GM21825 (cell line): ENCODE measurements around the gene SPIB.
"Not testable (repeated sequence)": the region's sequence is repeated elsewhere in the genome, so short reads cannot be mapped to it uniquely, and the experiment has no call there.

Experiments used
- ATAC-seq: cut with Tn5 transposase; IDR thresholded peaks from one replicate; pipeline ENCODE4 v1.9.1; 2021; ENCODE audit warnings: mild to moderate bottlenecking, moderate library complexity; ENCODE audit not compliant: unreplicated experiment

SPIB gene

DNA sequence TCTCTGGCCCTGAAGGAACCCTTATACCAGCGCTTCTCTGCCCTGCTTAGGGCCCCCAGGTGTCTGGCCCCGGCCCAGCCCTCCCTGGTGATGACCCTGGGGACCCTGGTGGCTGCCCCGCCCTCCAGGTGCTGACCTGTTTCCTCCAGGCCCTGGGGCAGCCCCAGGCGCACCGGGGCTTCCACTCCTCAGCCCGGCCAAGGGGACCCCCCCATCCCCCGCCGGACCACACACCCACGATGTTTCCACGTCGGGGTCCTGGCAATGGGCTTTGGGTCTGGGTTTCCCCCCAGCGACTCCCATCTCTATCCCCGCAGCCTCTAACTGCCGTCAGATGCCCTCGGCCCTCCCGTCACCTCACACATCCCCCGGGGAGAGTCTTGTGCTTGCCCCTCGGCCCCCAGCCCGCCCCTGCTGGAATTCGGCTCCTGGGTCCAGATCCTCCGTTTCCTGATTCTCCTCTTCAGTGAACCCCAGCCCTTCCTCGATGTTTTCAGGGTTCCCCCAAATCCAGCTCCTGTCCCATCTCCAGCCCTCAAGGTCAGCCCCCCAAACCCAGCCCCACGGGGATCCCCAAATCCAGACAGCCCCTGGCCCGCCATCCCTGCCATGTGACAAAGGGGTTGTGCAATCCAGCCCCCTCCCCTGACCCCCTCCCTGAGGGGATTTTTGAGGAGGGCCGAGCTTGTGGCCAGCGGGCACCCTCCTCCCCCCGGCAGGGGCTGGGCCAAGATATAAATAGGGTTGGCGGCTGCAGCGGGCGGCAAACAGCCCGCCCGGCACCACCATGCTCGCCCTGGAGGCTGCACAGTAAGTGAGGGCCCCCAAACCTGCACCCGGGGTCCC lies at the start of gene SPIB:
SPIB (plus strand) TSS at position 763 of the 846 bp plus-strand sequence; CDS start at position 788, 25 bp downstream.
- ATAC-seq = no peak

DNA sequence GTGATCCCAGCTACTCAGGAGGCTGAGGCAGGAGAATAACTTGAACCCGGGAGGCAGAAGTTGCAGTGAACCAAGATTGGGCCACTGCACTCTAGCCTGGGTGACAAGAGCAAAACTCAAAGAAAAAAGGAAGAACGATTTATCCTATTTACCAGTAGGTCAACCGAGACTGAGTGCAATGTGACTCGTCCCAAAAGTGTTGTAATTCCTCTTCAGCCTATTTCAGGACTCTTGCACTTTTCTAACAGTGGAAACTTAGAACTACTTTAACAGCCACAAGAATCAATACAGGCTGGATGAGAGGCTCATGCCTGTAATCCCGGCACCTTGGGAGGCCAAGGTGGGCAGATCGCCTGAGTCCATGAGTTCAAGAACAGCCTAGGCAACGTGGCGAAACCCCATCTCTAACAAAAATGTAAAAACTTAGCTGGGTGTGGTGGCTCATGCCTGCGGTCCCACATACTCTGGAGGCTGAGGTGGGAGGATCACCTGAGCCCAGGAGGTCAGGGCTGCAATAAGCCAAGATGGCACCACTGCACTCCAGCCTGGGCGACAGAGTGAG lies 46.7 kb upstream of the SPIB start:
- no peak for ATAC-seq

DNA sequence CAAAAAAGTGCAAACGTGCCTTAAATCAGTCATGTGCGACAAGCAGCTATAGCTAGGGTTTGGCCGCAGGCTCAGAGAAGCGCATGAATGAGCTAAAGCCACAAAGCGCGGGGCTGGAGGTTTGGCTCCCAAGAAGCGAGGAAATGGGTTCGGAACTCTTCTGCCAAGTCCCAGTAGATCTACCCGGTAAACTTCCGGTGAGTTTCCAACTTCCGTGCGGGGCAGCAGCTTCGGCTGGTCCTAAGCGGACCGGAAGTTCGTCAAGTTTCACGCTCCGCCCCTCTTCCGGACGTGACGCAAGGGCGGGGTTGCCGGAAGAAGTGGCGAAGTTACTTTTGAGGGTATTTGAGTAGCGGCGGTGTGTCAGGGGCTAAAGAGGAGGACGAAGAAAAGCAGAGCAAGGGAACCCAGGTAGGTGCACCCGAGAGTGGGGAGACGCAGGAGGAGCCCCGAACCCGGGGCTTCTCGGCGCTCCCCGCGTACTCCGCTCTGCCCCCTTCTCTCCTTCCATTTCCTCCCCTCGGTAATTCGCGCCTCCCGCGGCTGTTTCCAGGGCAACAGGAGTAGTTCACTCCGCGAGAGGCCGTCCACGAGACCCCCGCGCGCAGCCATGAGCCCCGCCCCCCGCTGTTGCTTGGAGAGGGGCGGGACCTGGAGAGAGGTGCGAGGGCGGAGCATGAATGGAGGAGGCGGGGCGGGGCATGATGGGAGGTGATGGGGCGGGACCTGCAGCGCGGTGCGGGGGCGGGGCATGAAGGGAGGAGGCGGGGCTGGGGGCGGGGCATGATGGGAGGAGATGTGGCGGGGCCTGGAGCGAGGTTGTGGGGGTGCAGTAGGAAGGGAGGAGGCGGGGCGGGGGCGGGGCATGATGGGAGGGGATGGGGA lies 42.3 kb upstream of the SPIB start, which contains the start of gene NR1H2:
NR1H2 (plus strand) TSS at position 292 of the 885 bp plus-strand sequence. CDS start 1,149 bp downstream, outside the sequence.
- ATAC-seq = peak; percentile 74

DNA sequence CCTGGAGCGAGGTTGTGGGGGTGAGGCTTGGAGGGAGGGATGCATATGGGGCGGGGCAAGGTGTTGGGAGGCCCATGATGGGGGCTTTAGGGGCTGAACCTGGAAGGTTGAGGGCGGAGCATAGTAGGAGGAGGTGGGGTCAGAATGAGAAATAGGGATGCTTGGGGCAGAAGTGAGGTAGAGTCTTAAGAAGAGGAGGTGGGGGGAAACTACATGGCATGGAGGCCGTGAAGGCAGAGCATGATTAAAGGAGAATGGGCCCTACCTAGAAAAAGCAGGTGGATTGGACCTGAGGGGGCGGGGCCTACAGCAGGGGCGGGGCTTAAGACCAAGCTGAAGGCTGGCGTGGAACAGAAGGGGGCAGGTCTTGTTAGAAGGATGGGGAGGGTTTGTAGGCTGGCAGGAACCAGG lies 41.7 kb upstream of the SPIB start:
- ATAC-seq = no peak

DNA sequence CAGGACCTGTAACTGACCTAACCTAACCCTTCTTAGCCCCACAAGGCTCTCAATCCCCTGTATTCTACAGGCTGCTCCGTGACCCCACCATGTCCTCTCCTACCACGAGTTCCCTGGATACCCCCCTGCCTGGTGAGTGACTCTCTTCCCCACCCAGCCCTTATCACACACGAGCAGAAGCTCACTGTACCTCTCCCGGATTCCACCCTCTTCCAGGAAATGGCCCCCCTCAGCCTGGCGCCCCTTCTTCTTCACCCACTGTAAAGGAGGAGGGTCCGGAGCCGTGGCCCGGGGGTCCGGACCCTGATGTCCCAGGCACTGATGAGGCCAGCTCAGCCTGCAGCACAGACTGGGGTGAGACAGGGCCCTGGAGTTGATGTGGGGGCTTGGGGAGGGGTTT lies 41.2 kb upstream of the SPIB start:
- no peak for ATAC-seq

DNA sequence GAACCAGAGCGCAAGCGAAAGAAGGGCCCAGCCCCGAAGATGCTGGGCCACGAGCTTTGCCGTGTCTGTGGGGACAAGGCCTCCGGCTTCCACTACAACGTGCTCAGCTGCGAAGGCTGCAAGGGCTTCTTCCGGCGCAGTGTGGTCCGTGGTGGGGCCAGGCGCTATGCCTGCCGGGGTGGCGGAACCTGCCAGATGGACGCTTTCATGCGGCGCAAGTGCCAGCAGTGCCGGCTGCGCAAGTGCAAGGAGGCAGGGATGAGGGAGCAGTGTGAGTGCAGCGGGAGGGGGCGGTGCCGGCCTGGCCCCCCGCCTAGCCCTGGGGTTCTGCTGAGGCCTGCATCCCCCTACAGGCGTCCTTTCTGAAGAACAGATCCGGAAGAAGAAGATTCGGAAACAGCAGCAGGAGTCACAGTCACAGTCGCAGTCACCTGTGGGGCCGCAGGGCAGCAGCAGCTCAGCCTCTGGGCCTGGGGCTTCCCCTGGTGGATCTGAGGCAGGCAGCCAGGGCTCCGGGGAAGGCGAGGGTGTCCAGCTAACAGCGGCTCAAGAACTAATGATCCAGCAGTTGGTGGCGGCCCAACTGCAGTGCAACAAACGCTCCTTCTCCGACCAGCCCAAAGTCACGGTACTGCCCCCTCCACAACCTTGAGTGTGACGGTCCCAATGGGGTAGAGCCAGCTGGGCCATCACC lies 40.4 kb upstream of the SPIB start:
- ATAC-seq = no peak

DNA sequence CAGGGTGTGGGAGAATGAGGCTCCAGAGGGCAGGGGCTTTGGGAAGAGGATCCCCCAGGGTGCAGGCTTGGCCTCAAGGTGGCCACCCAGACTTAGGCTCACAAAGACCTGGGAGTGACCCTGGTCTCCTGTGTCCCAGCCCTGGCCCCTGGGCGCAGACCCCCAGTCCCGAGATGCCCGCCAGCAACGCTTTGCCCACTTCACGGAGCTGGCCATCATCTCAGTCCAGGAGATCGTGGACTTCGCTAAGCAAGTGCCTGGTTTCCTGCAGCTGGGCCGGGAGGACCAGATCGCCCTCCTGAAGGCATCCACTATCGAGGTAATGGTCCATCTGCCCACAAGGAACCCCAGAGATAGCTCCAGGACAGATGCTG lies 39.9 kb upstream of the SPIB start:
- no peak for ATAC-seq

DNA sequence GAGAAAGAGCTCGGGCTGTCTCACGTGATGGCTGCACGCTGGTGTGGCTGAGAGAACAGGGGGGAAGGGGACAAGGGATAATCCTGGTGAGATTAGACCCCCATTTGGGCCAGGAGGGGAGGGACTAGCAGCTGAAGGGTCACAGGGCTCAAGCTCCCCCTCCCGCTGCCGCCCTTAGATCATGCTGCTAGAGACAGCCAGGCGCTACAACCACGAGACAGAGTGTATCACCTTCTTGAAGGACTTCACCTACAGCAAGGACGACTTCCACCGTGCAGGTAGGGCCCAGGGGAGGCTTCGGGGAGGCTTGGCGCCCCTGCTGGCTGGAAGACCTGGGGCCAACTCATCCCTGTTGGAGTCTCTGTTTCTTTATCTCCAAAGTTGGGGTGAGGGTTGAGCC lies 39.1 kb upstream of the SPIB start:
- ATAC-seq = no peak

DNA sequence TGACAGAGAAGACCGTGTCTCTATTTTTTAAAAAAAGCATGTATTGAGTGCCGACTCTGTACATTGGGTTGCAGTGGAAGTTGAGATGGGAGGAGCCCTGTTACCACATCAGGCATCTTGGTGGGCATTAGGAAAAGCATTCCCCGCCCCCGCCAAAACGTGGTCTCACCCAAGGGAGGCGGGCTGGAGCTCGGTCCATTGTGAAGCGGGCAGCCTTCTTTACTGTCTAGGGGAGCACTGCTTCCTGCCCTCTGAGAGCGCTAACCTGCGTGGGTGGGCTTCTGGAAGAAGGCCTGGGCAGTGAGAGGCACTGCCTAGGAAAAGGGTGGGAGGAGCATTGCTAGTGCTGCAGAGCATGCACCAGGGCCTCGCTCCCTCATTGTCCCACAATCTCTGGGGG lies 38.6 kb upstream of the SPIB start:
- ATAC-seq = no peak

DNA sequence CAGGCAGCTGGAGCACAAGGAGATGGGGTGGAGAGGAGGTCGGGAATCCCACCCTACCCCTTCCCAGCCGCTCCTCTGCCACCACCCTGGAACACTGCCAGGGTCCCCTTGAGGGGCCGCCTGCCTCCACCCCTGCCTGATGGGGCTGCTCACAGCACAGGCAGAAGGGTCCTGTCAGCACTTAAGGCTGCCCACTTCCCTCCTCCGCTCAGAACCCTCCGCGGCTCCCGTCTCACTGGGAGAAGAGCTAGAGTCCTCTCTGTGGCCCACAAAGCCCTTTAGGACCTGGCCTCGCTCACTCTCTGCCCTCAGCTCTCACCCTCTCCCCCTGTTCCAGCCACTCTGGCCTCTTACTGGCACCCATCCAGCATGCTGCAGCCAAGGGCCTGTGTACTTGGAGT lies 38.0 kb upstream of the SPIB start:
- ATAC-seq = no peak

DNA sequence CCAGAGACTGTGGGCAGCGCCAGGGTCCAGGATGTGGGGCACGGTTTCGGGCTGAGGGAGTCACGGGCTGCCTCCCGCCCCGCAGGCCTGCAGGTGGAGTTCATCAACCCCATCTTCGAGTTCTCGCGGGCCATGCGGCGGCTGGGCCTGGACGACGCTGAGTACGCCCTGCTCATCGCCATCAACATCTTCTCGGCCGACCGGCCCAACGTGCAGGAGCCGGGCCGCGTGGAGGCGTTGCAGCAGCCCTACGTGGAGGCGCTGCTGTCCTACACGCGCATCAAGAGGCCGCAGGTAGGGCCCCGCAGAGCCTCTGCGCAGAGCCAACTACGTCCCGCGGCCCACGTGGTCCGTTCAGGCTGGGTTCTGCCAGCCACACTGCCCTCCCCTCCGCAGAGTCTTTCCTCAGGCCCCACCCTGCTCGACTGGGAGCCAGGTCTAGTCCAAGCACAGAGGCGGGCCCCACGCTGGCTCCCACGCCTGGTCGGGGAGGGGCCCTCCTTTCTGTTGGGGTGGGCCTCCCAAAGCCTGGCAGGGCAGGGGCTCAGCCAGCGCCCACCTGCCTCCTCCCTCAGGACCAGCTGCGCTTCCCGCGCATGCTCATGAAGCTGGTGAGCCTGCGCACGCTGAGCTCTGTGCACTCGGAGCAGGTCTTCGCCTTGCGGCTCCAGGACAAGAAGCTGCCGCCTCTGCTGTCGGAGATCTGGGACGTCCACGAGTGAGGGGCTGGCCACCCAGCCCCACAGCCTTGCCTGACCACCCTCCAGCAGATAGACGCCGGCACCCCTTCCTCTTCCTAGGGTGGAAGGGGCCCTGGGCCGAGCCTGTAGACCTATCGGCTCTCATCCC lies 36.6 kb upstream of the SPIB start:
- no peak for ATAC-seq

DNA sequence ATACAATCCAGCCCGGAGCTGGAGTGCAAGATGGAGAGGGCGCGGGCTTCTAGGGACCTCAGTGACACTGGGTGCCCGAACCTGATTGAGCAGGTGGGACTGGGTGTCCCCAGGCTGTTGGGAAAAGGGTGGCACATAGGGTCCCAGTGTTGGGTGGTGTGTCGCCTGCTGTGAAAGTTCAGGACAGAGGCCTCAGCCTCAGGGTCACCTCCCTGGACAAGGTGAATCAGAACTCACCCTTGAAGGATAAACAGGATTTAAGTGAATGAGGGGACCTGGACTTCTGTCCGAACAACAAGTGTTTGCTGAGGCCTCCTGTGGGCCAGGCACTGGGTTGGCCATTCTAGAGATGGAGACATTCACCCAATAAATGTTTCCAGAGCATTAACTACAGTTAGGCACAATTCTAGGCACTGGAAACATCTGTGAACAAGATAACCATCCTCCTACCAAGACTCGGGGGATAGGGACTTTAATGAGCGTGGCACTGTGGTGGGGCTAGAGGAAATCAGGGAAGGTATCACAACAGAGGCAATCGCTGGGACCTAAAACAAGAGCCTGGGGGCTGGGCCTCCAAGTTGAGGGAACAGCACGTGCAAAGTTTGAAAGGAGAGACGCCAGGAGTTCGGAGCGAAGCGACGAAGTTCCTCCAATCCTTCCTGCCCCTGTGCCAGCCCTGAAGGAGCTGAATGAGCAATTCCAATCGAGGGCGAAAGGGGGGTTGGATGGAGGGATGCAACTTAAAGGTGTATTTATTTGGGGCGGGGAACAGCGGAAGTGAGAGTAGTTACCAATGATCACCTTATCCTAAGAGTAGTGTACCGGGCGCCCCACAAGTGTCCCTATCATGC lies 35.5 kb upstream of the SPIB start:
- ATAC-seq = no peak

DNA sequence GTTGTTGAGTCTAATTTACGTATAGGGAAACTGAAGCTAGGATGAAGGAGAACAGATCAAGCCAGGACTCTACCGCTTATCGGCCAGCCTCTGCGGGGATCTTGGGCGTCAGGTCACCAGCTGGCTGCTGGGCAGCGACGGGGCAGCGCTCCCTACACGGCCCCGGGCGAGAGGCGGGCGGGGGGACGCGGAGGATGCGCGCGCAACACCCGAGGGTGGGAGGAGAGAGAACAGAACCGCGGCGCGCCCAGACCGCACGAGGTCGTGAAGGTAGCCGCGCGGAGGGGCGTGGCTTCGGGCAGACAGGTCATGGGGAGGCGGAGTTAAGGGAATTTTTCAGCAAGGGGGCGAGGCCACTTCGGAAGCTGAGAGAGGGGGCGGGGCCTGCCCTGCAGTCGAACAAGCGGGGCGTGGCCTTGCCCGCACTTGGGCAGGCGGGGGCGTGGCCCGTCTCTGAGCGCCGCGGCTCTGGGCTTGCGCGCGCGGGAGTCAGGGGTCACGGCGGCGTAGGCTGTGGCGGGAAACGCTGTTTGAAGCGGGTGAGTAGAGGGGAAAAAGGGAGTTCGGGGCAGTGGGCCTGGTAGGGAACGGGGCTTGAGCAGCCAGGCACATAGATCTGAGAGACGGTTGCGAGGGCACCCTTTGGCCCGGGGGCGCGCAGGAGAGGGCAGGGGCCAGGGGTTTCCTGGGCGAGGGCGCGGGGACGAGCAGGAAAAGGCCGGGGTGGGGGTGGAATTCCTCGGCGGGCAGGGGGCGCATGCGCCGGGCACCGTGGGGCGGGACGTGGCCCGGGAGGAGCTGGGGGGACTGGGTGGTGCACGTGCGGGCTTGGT lies 34.7 kb upstream of the SPIB start, which contains the start of gene POLD1:
POLD1 (plus strand) TSS at position 496 of the 833 bp plus-strand sequence. CDS start 14,505 bp downstream, outside the sequence.
- ATAC-seq = peak; percentile 66

DNA sequence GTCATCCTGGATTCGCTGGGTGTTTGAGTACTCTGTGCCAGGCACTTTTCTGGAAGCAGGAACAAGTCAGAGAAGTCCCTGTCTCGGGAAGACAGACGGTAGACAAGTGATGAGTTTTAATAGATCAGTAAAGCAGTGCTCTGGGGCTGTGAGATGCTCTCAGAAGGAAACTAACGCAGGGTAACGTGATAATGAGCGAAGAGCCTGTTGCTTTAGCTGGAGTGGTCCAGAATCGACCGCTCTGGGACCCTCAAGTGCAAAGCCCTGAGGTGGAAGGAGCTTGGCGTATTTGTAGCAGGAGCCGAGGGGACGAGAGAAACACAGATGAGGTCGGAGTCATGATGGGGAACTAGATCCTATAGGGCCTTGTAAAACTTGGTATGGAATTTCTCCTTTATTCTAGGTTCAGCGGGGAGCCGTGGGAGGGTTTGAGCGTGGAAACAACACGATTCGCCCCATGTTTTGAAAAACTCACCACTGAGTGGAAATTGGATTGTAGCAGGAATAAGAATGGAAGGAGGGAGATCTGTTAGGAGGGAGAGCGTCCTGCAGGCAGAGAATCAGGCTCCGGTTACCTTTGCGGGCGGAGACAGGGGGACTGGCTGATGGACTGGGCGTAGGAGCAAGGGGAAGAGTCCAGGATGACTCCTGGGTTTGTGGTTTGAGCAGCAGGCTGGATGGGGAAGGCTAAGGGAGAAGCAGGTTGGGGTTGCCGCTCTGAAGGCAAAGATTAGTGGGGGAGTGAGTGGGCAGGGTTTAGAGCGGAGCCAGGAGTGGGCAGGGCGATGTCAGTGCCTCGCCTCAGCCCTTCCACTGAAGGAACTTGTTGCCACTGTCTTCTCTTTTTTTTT lies 33.8 kb upstream of the SPIB start:
- ATAC-seq = no peak

DNA sequence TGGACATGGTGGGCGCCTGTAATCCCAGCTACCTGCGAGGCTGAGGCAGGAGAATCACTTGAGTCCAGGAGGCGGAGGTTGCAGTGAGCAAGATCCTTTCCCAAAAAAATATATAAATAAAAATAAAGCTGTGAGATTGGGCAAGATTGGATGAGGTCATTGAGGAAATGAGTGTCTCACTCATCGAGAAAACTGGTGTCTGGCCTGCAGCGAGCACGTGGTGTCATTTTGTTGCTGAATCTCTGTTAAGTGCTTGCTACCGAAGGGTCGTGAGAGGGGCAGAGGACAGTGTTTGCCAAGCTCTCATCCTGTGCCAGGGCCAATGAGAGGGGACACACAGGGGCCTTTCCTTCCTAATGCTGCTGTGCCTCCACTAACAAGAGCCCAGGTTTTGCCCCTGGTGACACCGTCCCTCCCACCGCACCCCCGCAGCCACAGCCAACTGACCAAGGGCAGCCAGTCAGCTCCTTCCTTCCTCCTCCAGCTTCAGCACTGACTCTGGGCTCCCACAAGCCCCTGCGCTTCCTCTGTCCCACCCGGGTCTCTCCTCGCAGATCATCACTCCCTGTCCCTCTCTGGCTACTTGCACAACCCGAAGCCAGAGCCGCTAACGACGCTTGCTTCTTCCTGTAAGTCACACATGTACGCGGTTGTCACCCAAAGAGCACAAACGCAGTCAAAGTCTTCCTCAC lies 31.4 kb upstream of the SPIB start:
- no peak for ATAC-seq

DNA sequence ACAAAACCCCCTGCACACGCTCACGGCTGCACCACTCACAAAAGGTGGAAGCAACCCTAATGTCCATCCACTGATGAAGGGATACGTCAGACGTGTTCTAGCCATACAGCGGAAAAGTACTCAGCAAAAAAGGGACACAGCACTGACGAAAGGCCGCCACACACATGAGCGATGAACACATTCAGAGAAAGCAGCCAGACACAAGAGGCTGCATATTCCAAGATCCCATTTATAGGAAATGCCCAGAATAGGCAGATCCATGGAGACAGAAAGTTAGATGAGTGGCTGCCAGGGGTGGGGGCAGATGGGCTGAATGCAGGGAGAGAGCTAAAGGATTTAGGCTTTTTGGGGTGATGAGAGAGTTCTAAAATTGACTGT lies 30.9 kb upstream of the SPIB start:
- ATAC-seq = no peak

DNA sequence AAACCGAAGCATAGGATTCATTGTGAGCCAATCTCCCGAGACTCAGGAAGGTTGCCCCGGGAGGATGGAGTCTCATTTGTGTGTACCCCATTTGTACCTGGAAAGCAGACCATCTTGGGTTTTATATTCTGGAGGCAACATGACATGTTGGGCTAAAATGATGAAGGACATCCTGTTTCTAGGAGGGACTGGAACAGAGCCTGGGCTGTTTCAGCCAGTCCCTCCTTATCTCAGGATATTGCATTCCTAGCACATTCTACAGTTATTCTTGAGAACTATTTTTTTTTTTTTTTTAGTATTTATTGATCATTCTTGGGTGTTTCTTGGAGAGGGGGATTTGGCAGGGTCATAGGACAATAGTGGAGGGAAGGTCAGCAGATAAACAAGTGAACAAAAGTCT lies 28.4 kb upstream of the SPIB start:
- ATAC-seq = not testable (repeated sequence)
